Lung (tissue), 12 donors: Measurements from ENCODE around the gene MED13L. TPM values are rescaled to one million over a fixed set of nuclear protein-coding genes. Genes with fewer than 3 reads are reported as not detected.

Experiments
- ATAC-seq: fragments of 200-7000 bp; cut with Tn5 transposase; one replicate; pipeline ENCODE4 v1.9.1; 2020; ENCODE audit warnings: moderate number of reproducible peaks; ENCODE audit not compliant: insufficient read depth, low FRiP score
- DNase-seq, 3 donors: peaks; one replicate each; pipeline ENCODE4 v3.0.0-alpha.2; 2013 to 2017
- H3K27ac ChIP-seq, 2 donors: one replicate each; pipeline ENCODE4 v1.5.1; 2013; ENCODE audit warnings: mild to moderate bottlenecking in 2 of 2, moderate library complexity in 2 of 2, control low read depth in 1 of 2, inconsistent platforms in 1 of 2, low read depth in 1 of 2, low read length in 1 of 2
- H3K27me3 ChIP-seq, 3 donors: one replicate each; pipeline ENCODE4 v1.5.1; 2013; ENCODE audit warnings: low read length in 2 of 3; ENCODE audit not compliant: control insufficient read depth in 3 of 3, insufficient read depth in 3 of 3
- H3K36me3 ChIP-seq, 4 donors: one replicate each; pipeline ENCODE4 v1.5.1; 2013; ENCODE audit warnings: low read length in 4 of 4, mild to moderate bottlenecking in 1 of 4, moderate library complexity in 1 of 4; ENCODE audit not compliant: control insufficient read depth in 4 of 4, insufficient read depth in 4 of 4
- H3K4me1 ChIP-seq, 5 donors: one replicate each; pipeline ENCODE4 v1.5.1; 2013; ENCODE audit warnings: low read length in 5 of 5, mild to moderate bottlenecking in 2 of 5, moderate library complexity in 1 of 5; ENCODE audit not compliant: control insufficient read depth in 5 of 5, insufficient read depth in 5 of 5
- H3K4me3 ChIP-seq: one replicate; pipeline ENCODE4 v1.5.1; 2013; ENCODE audit warnings: mild to moderate bottlenecking, control low read depth, moderate library complexity
- H3K9ac ChIP-seq, 2 donors: one replicate each; pipeline ENCODE4 v1.5.1; 2013; ENCODE audit warnings: low read length in 2 of 2, control low read depth in 1 of 2; ENCODE audit not compliant: insufficient read depth in 1 of 2
- H3K9me3 ChIP-seq, 4 donors: one replicate each; pipeline ENCODE4 v1.5.1; 2013; ENCODE audit warnings: low read length in 3 of 4, mild to moderate bottlenecking in 1 of 4, moderate library complexity in 1 of 4; ENCODE audit not compliant: control insufficient read depth in 4 of 4, insufficient read depth in 3 of 4
- CTCF ChIP-seq: IDR thresholded peaks from 2 replicates; pipeline ENCODE4 v1.5.1; 2012; ENCODE audit warnings: mild to moderate bottlenecking; ENCODE audit errors: control extremely low read depth, extremely low read depth
- WGBS, 2 donors: extraction: QIAGEN DNeasy Blood & Tissue Kit; methylation state at CpG; one replicate each; pipeline ENCODE4 v1.1.7; 2013; 5-methylcytosine and 5-hydroxymethylcytosine counted together
- polyA plus RNA-seq, 2 donors: library from polyadenylated mRNA; stranded (reverse); fragments of 200-250 nt; gene quantifications; one replicate each; pipeline ENCODE4 v1.2.1, GENCODE V29; 2013
- total RNA-seq, 2 donors: library from RNA; depleted of rRNA in 1 of 2; stranded (reverse); fragments of >200 nt in 1 of 2; gene quantifications; one replicate each; pipeline ENCODE4 v1.2.1, GENCODE V29; 2014 to 2021
- donor health status: control.
- donor health status: control.
- donor health status: Bipolar disorder and iron deficiency.
- donor health status: healthy.
- donor health status: DM: yes; HTN: yes; CAD: no.

MED13L gene
- total and polyA plus RNA-seq, 4 donors, result 18.2 to 329 (median 71.4) TPM

- WGBS, 2 donors, result 86 to 87% methylated on average over 2 of the region's 2 CpGs
- H3K36me3 ChIP-seq, result no peaks in the 10 kb centered on the region
- no peaks in the 10 kb centered on the region for H3K27me3 ChIP-seq
- H3K4me1 ChIP-seq, result peaks cover 4 to 58% (median 36%) of the 10 kb centered on the region in 5 donors
- no peak for TF ChIP-seq CTCF
- no peak overlapping the region for H3K27ac ChIP-seq
- H3K9me3 ChIP-seq, result no peaks in the 10 kb centered on the region
- H3K9ac ChIP-seq, result no peak overlapping the region
- no peak overlapping the region for H3K4me3 ChIP-seq
- no peak for ATAC-seq
- peak; percentile 38 to 93 (median 90) for DNase-seq
Observed at GRCh38 chr12:116159593-116160200, 117.8 kb downstream of the MED13L start.

- no peaks in the 10 kb centered on the region for H3K27me3 ChIP-seq
- no peak overlapping the region for H3K27ac ChIP-seq
- WGBS, 2 donors, result 24 to 53% methylated on average over 1 of the region's 1 CpG
- DNase-seq, result peak; percentile 34 to 97 (median 96)
- H3K36me3 ChIP-seq, result no peaks in the 10 kb centered on the region
- no peak overlapping the region for H3K9ac ChIP-seq
- H3K4me3 ChIP-seq, result no peak overlapping the region
- no peaks in the 10 kb centered on the region for H3K9me3 ChIP-seq
- no peak for TF ChIP-seq CTCF
- ATAC-seq, result no peak
- H3K4me1 ChIP-seq, result peaks cover 4 to 54% (median 33%) of the 10 kb centered on the region in 5 donors
Observed at GRCh38 chr12:116159175-116159574, 118.3 kb downstream of the MED13L start.

GRCh38 chr12:116157845-116158267 is 119.6 kb downstream of the MED13L start:
- no peak for ATAC-seq
- no peak for TF ChIP-seq CTCF
- no peak overlapping the region for H3K9ac ChIP-seq
- DNase-seq, result no peak
- H3K27ac ChIP-seq, result no peak overlapping the region
- 52 to 53% methylated on average over 5 of the region's 5 CpGs for WGBS, 2 donors
- H3K4me1 ChIP-seq, result peaks cover 4 to 65% (median 40%) of the 10 kb centered on the region in 5 donors
- no peak overlapping the region for H3K4me3 ChIP-seq
- no peaks in the 10 kb centered on the region for H3K9me3 ChIP-seq
- H3K36me3 ChIP-seq, result no peaks in the 10 kb centered on the region
- H3K27me3 ChIP-seq, result no peaks in the 10 kb centered on the region

GRCh38 chr12:116156614-116157013 is 120.9 kb downstream of the MED13L start:
- H3K4me3 ChIP-seq, result no peak overlapping the region
- no peaks in the 10 kb centered on the region for H3K36me3 ChIP-seq
- TF ChIP-seq CTCF, result no peak
- H3K9me3 ChIP-seq, result no peaks in the 10 kb centered on the region
- 87 to 90% methylated on average over 4 of the region's 4 CpGs for WGBS, 2 donors
- no peak overlapping the region for H3K27ac ChIP-seq
- H3K9ac ChIP-seq, result no peak overlapping the region
- DNase-seq (no peak), ATAC-seq (no peak)
- H3K27me3 ChIP-seq, result no peaks in the 10 kb centered on the region
- peaks cover 5 to 59% (median 38%) of the 10 kb centered on the region in 5 donors for H3K4me1 ChIP-seq
